HuH-7 (cell line): ENCODE results near the gene EFNB2.

Experiments
- DNase-seq: peaks from one replicate; pipeline ENCODE4 v3.0.0; 2011; ENCODE audit warnings: low spot score

EFNB2 gene

DNA sequence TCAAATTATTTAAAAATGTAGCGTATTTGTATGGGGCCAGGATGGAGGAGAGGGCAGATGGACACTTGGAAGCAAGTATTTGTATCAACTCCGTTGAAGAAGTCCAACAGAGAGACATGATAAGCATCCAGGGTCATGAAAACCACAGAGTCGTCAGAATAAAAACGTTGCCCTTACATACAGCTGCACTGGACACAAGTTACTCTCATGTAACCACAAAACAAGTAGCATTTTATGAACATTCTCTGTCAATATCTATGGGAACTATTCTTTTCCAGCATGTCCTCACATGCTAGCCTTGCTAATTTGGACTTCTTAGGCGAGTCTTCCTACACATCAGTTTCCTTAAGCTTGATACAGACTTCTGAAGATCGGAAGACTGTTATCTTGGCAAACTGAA lies 35.0 kb downstream of the EFNB2 start:
- DNase-seq, result no peak

DNA sequence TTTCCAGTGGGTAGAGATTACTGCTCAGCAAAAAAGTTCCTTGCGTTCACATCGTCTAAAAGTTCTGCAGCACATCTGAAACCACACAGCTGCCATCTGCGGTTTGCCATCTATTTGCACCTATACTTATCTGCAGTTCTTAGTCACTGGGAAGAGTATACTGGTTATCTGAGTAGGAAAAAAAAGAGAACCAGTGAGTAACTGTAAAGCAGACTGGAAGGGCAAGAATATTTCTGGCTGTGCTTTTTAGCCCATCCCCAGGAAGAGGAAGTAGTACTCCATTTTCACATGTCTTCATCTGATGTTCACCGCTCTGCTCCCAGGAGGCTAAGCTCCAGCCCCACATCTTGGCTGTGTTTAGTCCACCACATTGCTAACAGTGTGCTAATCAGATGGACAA lies 35.6 kb downstream of the EFNB2 start:
- DNase-seq, result no peak

DNA sequence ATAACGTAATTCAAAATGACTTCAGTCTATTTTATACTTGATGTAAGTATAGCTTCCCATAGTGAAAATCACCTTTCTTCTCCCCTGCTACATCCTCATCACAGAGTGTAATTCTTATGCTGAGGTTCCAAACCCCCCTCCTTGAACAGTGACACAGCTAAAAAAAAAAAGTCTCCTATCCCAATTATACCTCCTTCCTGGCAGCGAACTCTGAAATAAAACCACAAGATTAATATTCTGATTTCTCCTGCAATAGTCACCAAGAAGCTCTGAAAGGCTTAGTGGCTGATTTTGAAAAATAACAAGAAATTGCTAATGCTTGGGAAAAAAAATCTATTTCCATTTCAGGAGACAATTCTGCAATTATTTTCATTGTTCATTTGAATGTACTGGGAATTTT lies 36.3 kb downstream of the EFNB2 start:
- no peak for DNase-seq

DNA sequence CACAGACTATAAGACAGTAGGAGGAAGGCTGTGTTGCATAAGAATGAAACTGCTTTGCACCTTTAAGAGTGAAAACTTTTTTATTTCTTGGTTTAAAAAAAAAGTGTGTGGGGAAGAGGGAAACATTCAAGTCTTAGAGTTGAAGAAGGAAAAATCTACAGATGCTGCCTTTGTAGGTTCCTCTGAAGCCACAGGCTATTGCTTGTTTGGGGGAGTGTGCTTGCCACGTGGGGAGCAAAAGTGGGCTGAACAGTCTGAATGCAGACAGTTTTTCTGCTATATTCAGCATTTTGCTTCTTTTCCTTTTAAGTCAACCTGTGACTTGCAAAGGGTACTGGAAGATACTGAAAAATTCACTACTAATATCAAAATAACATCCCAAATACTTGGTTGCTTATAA lies 36.9 kb downstream of the EFNB2 start:
- DNase-seq, result no peak

DNA sequence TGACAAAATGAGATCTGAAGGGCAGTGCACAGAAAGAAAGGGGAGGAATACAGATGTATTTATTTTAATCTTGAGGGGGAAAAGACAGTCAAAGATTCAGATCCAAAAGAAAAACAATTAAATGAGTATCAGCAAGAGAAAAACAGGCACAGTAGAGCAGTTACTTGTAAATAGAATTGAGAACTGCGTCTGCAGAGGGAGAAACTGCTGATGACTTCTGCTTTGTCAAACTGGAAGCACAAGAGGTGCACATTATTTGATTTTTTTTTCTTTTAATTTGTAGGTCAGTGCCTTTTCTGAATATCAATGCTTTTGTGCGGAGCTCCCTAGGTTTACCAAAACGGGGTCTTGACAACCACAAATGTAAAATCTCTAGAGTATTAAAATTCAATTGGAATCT lies 37.3 kb downstream of the EFNB2 start:
- DNase-seq, result no peak

DNA sequence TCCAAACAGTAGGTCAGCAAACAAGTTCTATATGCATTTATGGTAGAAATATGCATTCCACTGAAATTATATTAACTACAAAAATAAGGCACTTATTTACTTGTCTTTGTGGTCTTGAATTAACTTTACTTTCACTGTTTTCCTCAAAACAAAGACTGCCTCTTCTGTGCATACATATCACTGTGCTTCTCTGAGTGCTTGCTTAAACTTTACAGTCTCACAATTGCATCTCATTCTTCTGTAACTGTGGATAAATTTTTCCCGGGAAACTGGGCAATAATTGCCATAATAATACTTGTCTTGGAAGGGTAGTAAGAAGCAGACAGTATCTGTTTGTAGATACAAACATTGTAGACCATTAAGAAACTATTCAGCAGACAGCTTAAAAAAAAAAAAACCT lies 38.4 kb downstream of the EFNB2 start:
- DNase-seq, result no peak

DNA sequence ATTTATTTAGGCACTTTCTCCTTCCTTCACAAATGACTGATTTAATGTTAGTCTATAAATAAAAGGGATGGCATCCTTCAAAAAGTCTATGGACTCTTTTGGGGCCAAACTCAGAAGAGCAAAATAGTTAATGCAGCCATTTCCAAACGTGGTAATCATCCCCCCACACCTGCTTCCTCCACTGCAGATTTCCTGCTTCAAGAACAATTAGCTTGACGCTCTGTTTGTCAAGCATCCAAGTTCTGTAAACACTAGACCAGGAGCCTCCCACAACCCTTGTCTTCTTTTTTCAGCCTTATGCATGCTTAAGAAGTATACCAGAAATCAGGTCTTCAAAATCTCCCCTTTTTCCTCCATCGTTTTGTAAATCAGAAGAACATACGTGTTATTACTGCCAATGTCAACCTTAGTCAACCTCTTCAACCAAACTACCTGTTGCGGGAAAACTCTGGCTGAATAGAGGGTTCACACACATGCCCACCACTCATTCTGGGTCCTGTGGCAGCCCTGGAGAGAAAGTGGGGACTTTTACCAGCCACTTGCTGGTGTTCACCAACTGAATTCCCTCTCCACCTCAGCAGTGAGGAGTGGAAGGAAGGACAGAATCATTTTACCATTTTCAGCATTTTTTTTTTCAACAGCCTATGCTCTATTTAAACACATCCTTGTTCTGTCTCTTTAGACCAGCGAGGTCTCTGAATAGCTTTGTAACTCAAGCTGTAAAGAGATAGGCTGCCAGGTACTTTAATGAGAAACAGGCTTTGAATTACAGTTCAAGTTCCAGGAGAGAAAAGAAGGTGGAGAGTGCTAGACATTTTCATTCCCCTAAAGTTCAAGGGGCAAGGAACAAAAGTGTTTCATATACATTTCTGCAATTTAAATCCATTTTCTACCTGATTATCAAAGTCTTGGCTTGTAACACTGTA lies 39.1 kb downstream of the EFNB2 start:
- no peak for DNase-seq

DNA sequence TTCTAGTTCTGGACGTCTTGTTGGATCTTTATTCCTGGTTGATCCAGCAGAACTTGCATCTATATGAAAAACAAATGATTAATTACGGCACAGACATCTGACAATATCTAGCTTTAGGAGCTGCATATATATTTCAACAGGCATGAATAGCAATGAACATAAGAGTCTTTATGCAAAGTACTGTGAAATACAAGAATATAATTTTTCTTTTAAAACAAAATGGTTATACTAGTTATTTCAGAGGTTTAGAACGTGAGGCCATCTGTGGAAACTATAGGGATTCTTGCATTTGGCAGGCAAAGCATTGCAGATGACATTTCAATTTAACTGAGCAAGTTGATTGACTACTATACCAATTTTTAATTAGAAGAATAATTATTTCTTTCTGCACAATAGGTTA lies 40.5 kb downstream of the EFNB2 start:
- DNase-seq, result no peak

DNA sequence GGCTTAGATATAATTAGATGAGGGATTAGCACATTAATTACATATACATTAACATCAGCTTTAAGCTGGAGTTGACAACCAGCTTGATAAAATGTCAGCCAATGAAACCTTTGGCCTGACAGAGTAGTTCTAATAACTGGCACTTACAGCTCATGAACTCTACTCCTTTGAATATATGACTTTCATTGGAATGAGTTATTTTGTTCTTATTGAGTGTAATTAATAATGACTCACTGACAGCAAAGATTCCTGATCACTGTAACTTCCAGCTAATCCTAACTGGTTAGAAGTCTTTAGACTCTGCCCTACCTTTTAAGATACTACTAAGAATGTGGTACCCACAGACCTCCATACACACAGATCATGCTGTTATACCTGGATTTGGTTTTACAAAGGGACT lies 41.0 kb downstream of the EFNB2 start:
- DNase-seq, result no peak

DNA sequence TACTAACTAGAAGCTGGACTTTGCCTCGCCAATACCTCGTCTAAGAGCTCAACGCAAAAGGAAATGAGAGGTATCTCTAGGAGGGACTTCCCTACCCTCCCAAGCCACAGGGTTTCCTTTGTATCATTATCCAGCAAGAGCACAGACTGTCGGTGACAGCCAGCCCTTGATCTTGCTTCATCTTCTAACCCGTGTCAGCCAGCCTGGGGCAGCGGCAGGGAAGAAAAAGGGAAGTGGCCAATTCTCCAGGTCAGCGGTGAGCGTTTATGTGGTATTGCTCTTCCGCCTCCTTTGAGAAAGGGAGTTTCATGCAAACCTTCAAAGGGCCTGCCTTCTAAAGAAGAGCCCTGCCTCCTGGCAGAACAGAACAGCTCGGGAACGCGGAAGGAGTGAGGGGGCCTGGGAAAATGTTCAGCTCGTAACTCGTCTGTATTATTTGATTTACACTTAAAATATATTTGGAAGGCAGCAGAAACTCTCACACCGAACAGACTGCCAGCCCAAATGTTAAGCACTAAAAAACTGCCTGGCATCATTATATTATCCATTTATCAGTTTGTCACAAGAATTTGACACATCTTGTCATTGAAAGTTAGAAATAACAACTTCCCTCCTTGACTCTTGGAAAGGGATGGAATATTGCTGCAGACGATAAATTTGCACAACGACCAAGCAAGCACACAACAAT lies 41.8 kb downstream of the EFNB2 start:
- DNase-seq, result no peak

DNA sequence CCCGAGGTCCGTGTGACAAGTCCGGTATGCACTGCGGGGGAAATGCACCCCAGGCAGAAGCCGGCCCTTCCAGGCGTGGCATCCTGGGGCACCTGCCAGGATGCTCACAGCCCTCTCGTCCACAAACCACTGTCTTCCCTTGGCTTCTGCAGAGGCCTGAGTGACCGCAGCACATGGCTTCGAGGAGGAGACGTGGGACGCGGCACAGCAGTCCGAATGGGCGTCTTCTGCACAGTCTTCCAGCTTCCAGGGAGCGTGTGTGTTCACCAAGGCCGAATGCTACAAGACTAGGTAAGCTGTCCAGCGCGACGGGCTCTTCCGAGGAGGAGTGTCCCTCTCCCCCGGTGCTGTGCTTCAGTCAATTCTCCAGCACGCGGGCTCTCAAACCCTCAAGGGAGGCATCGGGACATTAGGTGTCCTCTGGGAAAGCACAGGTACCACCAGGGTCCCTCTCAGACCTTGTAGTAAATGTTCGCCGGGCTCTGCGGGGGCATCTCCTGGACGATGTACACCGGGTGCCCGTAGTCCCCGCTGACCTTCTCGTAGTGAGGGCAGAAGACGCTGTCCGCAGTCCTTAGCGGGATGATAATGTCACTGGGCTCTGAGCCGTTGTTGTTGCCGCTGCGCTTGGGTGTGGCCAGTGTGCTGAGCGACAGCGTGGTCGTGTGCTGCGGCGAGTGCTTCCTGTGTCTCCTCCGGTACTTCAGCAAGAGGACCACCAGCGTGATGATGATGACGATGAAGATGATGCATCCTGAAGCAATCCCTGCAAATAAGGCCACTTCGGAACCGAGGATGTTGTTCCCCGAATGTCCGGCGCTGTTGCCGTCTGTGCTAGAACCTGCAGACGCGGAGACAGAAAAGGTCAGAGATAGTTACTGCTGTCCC lies 42.6 kb downstream of the EFNB2 start:
- no peak for DNase-seq

DNA sequence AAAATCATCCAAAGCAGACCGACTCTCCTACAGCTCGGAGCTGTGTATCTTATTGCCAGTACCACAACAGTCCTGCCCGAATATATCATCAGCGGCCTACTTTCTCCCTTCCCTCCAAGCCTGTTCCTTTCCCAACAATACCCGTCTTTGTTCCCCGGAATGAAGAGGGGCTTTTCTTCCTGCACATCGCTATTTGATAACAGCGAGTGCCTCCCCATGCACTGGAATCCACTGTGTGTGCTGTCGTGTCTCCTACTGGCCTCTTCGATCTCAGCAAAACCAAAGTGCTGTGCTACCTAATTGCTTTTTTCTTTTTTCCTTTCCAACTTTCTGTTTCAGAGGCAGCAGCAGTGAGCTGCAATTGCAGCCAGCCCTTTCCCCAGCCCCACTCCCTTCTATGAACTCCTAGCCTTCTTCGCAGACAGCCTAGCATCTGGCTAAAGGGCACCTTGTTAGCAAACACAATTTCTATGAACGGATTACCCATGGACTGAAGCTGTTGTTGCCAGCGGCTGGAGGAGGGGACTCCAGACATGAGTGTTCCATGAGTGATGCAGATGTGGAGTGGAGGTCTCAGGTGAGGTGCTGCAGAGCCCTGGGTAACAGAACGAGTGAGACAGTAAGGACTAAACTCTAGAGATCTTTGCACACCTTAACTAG lies 43.4 kb downstream of the EFNB2 start:
- DNase-seq, result no peak

DNA sequence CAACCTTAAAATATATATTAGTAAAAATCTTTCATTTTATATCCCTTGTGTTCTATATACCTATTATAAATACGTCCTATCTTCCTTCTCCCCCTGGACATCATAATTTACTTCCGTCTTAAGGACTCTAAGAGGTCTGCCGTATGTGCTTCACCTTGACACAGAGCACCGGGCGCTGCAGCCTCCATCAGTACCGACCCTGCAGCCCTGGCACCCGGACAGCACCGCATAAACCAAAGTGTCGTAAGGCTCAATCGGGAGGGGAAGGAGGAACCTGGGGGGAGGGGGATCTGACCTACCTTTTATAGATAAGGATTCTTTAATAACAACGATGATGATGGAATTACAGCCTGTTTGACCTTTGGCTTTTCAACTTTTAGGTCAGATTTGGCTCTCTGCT lies 44.0 kb downstream of the EFNB2 start:
- no peak for DNase-seq

DNA sequence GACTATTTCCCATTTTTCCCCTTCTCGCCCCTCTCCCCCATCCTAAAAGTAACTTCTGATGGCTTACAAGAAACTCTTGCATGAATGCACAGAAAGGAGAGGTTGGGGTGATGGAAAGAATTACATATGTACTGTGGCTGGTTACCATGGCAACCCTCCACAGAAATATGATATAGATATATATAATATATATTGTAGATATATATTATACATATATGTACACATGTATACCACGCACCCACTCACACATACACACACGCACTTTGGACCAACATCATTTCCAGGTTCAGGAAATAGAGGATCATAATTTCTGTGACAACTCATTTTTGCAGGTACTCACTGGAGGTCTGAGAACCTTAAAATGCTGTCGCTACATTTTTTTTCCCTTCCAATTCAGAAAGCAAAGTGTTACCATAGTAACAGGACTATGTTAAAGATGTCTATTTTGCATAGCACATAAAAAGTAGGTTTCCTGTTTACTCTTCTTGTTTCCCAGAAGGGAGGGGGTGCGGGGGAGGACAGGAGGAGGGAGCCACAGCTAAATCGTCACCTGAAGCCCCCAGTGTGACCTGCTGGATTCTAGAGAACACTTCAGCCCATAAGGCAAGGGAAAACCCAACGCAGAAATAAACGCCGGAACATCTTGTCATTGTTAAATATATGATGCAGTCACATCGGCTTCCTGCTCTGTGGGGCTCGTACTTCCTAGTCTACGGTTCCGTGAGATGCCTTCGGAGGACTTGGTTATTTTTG lies 44.7 kb downstream of the EFNB2 start:
- no peak for DNase-seq

DNA sequence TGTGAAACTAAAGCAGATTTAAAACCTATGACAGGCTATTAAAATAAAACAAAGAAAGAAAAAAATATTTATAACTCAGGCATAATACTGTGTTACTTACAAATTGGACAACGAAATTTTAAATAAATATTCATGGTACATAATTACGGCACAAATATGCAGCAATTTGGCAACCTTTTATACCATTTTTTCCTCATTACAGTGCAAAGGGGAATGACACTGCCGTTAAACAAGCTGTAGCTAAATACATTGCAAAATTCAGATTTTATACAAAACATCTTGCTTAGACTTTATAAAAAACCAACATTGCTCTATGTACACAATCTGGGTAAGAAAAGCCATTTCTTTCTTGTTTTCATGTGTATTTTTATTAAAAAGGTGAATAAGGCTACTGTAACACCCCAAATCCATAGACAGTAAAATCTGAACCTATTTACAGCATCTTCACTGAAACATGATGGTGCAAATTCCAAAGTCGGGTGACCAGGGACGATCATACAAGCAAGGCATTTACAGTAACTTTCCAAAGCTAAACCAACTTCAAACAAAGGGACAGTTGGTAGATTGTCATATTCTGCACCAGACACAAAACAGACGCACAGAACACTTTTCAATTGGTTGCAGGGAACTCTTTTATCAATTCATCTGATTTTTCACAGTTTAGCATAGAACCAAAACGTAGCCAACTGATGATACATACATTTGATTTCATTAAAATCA lies 45.5 kb downstream of the EFNB2 start:
- no peak for DNase-seq

DNA sequence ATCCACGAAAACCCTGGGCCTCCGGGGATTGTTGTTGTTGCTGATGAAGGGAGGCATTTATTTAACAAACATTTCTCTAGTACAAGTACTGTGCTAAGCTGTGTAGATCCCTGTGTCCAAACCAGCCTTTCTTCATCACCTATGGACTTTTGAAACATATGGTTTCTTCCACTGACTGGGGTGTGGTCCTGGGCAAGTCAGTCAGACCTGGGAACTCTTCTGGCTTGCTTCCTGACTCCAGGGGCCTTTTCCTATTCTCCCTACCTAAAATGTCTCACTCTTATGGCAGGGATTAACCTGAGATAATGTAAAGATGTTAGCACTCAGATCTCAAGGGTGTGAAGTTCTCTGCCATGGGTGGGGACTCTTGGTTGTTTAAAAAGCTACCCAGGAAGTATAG lies 46.8 kb downstream of the EFNB2 start:
- DNase-seq, result no peak

DNA sequence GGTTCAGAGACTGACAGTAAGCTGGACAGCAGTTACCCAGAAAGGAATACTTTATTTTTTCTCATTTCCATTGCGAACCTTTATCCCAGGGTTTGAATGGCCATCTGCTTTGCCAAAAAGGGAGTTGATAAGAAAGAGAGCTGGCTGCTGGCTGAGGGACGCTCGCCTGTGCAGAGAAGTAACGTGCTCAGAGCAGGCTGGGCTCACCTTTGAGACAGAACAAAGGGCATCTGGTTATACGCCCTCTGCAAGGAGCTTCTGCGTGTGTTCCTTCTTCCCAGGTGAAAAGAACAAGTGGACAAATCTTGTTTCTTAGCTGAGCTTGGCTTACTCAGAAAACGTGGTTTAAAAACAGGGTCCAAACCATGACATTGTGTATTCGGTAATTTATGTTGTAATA lies 47.4 kb downstream of the EFNB2 start:
- no peak for DNase-seq

DNA sequence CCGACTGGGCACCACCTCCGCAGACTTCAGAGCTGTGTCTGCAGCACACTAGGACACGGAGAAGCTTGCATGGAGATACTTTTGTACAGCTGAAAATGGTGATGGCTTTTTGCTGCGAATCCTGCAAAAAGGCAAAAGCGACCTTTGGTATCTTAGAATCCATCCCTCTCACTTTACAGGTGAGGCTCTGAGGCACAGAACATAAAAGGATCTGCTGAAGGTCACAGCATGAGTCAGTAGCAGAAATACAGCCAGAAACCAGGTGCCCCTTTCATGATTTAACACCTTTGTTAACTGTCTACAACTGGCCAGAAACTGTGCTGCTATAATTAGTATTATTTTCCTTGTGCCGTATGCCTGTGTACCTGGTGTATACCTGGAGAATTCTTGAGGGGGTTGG lies 48.3 kb downstream of the EFNB2 start:
- DNase-seq, result no peak

DNA sequence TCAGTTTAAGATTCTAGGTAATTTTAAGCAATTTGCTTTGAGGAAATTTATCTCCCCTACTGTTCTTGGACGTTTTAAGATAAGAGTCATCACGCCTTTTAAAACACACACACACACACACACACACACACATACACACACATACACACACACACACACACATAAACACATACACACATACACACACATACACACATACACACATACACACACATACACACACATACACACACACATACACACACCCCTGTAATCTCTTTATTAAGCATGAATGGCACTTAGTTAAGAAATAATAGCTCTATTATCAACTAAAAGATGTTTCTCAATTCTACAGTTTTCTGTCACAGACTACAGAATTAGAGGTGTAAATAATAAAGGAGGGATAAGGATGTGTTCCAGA lies 49.2 kb downstream of the EFNB2 start:
- DNase-seq, result no peak

DNA sequence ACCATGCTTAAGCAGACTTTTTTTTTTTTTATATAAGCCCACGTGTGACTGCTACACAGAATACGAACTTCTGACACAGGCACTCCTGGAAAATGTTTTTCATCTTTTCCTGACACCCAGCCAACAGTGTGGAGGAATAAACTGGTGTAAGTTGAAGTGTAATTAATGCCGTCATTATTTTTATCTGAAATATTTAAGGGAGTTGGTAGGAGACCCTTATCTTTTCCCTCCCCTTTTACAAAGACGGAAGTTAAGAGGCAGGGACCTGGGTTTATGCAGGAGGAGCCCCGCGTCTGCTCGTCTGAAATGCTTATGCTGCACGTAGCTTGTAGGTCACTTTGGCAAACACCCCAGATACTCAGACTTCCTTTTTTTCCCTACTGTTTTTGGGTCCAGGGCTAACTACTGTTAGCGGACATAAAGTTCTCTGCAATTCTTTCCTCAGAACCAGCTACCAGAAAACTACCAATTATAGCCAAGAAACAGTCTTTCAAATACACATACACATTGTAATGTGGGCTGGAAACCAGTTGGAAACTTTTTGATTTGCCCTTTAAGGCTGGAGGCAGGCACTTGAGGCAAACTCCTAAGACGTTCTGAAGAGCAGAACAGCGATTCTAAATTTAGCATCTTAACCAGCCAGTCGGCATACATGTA lies 50.8 kb downstream of the EFNB2 start:
- no peak for DNase-seq
